ENCODE results near the gene HS6ST1.
A peak's percentile ranks its signal among the peaks of the same experiment; 100 is the strongest.

The HS6ST1 gene

DNA sequence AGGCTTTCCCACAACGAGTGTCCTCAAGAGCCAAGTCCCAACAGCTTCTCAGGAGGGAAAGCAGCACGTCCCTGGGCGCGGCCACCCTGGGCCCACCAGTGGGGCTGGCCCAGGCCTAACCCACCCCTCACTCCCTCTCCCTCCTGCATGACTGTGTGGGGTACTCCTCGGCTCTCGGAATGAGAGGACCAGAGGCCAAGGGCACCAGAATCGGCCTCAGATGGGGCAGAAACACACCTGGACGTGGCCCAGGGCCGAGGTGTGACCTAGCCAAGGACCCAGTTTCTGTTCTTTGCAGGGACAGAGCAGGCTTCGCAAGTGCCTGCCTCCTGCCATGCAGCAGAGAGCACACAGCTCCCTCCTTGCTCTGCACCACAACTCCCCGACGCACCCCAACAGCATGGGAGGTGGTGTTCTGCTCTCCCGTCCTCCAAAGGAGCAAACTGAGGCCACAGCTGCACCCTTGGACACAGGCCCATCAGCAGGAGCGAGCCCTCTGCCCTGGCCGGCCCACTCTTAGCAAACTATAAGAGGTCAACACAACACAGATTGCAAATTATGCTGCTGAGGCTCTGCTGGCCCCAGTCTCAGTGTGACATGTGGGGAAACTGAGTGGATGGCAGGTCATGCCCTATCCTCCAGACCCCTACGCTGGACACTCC lies 19.7 kb downstream of the HS6ST1 start:
- DNase-seq (ENCODE audit: low read depth), result no peak

GRCh38 chr2:128298286-128298685 lies 20.4 kb downstream of the HS6ST1 start:
- DNase-seq (ENCODE audit: low read depth), result no peak

DNA sequence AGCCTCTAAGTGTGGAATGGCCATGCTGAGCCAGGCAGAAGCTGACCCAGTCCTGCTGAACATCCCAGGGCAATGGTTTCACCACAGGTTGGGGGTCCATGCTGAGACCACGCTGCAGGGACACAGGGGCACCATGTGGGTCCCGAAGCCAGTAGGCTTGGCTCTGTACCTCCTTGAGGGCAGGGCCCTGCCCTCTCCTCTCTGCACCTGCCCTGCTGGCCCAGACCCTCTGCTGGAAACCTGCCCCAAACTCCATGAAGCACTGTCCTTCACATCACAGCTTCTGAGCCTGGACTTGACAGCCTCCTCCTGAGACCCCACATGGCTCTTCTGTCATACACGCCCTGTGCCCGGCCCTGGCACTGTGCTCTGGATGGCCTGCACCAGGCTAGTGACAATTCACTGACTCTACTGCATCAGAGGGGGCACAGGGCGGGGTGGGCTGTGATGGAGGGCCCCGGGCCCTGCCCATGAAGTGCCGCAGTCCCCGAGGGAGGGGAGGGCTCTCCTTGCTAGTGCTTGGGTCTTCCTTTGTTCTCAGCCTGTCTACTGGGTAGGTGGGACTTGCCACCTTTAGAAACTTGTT lies 24.7 kb downstream of the HS6ST1 start:
- no peak for DNase-seq (ENCODE audit: low read depth)

DNA sequence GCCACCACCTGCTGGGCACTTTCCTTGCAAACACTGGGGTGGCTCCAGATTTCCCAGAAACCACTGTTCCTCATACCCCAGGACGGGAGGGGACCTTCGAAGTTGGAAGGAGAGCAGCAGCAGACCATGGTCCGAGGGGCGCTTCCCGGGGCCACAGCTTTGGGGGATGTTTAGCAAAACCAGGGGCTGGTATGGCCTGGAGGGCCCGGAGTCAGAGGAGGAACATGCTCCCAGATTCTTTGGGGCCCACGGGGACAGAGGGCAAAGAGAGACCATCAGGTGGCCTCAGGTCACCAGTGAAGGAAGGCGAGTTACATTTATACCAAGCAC lies 25.3 kb downstream of the HS6ST1 start:
- no peak for DNase-seq (ENCODE audit: low read depth)

DNA sequence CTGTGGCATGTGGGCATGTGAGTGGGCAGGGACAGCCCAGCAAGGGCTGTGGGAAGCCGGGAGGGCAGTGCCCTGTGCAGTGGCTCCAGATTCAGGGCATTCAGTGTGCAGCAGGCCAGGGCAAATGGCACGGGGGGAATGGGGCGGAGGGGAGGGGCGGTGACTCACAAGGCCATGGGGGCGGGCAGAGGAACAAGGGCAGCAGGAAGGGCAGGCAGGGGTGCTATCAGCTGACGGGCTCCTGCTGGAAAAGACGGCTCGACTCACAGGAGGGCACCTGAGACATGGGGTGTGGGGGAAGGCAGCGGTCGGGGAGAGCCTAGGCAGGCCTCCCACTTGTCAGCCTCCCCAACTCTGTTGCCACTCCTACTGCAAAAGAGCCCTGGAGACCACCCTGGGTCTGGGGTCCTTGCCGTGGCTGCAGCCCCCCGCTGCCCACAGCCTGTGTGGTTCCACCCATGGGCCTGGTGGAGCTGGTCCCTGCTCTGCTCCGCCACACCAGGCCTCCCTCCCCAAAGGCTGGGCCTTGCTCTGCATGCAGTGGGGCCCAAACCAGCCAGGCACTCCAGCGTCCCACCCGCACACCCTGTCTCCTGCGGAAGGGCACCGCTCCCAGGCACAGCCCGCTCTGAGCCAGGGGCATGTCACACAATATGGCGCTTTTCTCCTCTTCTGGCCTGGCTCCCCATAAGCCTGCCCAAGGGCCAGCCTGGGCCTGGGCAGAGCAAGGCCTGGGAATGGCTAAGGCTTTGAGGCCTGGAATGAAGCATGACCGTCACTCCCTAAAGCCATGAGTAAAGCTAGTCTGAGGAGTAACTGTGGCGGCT lies 25.9 kb downstream of the HS6ST1 start:
- DNase-seq (ENCODE audit: low read depth), result no peak

- no peak for DNase-seq (ENCODE audit: low read depth)
Measured at GRCh38 chr2:128291844-128292598, 26.6 kb downstream of the HS6ST1 start.

DNA sequence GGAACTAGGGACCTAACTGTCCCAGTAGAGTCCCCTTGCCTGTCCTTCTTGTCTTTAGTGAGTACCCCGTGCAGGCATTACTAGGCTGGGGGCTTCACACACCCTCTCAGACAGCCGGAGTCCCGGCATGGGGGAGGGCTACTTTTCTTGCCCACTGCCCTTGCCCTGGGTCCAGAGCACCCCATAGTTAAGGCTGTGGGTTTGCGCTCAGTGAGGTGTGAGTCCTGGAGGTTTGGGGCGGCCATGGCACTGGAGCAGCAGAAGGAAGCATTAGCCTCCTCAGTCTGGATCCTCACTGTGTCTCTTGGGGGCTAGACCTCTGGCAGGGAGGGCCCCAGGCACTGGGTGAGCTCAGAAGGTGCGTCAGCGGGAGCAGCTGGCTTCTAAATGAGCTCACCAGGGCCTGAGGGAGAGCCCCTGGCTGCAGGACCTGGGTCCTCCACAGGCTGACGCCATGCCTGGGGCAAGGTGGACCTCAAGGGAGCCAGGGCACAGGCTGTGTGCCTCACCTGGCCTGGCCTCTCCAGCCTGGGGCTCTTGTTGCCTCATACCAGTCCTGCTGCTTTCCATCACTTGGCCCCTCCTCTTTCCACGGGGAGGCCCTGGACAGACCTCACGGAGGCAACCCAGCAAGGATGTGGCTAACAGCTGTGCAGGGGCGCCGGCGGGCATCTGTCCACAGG lies 27.4 kb downstream of the HS6ST1 start:
- peak; percentile 42 for DNase-seq (ENCODE audit: low read depth)

- peak; percentile 75 for DNase-seq (ENCODE audit: low read depth)
Measured at GRCh38 chr2:128290356-128290755, 28.3 kb downstream of the HS6ST1 start.

- DNase-seq (ENCODE audit: low read depth), result no peak
Measured at GRCh38 chr2:128289439-128289838, 29.2 kb downstream of the HS6ST1 start.

DNA sequence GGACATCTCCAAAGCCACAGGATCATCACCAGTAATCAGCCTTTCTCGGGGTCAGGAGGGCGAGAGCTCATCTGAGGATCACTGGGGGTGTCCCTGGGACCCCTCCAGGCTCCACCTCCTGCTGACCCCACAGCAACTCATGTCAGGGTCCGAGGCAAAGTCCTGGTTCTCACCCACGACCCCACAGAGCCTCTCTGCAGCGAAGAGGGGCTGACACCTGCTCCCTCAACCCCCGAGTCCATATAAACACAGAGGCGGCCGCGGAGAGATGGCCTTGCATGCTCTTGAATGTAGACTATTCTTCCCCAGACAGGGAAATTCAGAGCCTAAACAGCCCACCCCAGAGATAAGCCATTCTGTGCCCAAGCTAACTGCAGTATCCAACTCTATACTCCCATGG lies 29.9 kb downstream of the HS6ST1 start:
- DNase-seq (ENCODE audit: low read depth), result no peak

DNA sequence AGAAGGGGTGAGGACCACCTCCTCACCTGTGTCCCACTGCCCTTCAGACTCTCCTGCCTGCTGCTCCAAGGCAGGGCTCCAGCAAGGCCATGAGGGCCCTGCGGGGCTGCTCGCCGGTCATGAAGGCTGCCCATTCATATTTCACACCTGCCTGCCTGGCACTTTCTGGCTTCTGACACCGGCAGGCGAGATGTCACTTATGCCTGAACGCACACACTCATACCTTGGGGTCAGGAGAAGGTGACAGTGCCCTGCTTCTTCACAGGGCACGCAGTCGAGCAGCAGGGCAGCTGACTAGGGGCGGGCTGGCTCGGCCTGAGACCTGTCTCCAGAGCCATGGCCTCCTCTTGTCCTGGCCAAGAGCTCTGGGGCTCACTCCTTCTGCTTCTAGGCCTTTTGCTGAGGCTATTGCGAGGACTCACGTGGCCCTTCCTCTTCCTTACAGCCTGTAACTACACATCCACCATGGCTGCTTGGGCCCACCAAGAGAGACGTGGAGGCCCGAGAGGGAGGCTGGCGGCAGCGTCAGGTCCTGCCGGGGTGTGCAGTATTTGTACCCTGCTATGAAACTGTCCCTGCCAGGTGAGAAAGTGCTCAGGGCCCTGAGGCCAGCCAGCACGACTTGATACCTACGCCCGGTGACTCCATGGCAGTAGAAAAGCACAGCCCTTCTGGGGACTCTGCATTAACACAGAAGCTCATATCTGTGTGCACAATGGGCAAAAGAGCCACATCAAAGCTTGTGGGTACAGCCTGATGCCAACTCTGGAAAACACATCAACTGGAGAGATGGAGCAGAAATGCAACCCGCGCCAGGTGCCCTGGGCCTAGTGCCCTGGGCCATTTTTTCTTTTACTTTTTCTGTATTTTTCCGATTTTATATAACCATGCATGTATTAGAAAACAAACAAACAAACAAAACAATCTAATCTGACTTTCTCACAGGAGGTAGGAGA lies 30.6 kb downstream of the HS6ST1 start:
- no peak for DNase-seq (ENCODE audit: low read depth)

DNA sequence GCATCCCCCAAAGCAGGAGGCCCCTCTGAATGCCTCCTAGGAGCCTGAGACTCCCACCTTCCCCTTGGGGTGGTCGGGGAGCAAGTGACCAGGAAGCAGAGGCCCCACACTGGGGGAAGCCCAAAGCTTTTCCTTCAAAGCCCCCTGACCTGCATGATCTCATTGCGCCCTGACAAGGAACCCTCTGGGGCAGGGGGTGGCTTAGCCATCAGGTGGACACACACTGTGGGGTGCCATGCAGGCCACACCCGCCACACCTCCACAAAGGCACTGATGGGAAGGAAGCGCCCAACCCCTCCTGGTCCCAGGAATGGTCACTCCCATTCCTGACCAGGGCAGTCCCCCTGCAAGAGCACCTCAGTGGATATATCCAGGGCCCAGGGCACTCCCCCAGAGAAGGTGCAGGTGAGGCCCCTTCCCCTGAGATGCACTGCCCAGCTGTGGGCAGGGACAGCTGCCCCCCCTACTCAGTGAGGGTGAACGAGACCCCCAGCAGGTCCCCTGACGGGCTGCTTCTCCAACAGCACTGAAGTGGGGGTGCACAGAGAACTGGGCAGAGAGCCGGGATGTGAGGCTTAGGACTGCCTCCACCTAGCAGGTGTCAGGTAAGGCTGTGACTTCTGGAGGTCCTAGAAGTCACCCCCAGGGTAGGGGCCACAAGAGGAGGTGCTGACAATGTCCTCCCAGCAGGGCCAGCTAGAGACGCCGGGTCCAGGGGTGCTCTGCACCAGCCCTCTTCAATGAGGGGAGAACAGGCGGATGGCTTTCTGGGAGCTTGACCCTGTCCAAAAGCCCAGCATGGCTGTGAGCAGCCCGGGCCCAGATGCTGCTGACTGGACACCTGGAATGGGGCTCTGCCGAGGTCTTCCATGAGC lies 31.5 kb downstream of the HS6ST1 start:
- DNase-seq (ENCODE audit: low read depth), result no peak

- peak; percentile 48 for DNase-seq (ENCODE audit: low read depth)
Measured at GRCh38 chr2:128286011-128286721, 32.5 kb downstream of the HS6ST1 start.

DNA sequence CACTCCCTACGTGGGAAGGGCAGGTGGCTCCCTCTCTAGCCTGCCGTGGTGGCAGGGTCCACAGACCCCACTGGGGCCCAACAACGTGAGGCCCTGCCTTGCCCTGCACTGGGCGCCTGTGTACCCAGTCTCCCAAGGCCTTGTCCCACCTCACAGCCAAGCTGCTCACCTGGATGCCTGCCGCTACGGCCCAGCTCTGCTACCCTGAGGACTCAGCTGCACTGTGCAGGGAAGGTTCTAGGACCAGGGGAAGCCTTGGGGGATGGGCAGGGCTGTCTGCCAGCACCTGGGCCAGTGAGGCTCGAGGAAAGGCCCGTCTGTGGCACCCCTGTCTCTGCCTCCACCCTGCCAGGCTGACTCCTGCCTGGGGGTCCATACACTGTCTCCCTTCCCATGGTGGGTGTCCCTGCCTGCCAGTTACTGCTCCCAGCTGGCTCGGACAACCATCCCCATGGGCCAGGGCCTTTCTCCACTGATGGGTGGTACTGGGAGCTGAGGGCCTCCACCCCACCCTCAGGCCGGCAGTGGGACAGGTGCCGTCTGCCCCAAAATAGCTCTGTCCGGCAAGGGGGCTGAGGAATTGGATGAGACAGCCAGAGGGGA lies 33.2 kb downstream of the HS6ST1 start:
- DNase-seq (ENCODE audit: low read depth), result no peak

GRCh38 chr2:128284841-128285240 lies 33.8 kb downstream of the HS6ST1 start:
- no peak for DNase-seq (ENCODE audit: low read depth)

- DNase-seq (ENCODE audit: low read depth), result no peak
Measured at GRCh38 chr2:128284037-128284441, 34.6 kb downstream of the HS6ST1 start.

DNA sequence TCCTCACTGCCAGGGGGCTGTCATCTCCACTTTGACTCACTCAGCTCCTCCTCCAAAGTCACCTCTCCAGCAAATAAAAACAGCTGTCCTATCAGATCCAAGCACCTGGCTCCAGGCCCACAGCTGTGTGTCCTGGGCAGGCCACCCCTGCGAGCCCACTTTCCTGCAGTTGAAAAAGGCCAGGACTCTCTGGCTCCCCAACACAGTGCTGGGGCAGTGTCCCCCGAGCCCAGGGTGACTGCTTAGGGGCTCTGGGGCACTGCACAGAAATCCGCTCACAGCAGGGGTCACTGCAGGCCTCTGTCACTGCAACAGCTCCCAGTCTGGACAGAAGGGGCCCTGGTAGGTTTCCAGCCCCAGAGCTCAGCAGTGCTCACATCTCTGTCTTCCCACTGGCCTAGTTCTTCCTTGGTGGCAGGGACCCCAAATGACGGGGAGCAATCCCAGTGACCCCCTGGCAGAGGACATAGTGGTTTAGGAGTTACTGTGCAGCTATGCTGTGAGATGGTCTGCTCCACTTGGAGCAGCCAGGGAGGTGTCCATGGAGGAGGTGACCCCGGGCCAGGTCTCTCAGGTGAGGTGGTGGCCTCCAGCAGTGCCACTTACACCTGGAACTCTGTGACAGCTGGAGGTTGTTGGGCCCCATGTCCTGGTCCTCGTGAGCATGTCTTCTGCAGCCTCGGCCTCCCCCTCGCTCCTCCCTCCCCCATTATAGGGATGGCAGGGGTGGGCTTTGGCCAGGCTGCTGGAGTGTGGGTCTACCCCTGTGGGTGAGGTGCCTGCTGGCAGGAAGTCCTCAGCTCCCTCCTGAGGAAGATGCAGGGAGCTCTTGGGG lies 35.5 kb downstream of the HS6ST1 start:
- no peak for DNase-seq (ENCODE audit: low read depth)
